22Rv1 (cell line): Measurements from ENCODE around the gene P4HA2.

Experiments
- CTCF ChIP-seq: fragments of 450-650 bp; IDR thresholded peaks from 2 replicates; pipeline ENCODE4 v1.5.1; 2017; ENCODE audit warnings: mild to moderate bottlenecking
- ZFX ChIP-seq: fragments of 450-650 bp; IDR thresholded peaks from 2 replicates; pipeline ENCODE4 v1.6.1; 2017; ENCODE audit warnings: antibody characterized with exemption, borderline replicate concordance

- TF ChIP-seq CTCF = no peak
- TF ChIP-seq ZFX = no peak
These were observed 34.5 kb upstream of the P4HA2 start for GRCh38 chr5:132261881-132262845.
